GM12865 (cell line): ENCODE data around the gene RETREG1.

Experiments
- DNase-seq: peaks from one replicate; pipeline ENCODE4 v3.0.0; 2010; ENCODE audit warnings: low read depth
- H3K4me3 ChIP-seq: 2 replicates; pipeline ENCODE4 v1.5.1; 2011; ENCODE audit warnings: mild to moderate bottlenecking, low read depth, low read length, control low read depth
- TF ChIP-seq, protein P1 (sequence below): IDR thresholded peaks from 2 replicates; pipeline ENCODE4 v1.5.1; 2011; ENCODE audit warnings: low read length, control low read depth, low read depth, inconsistent platforms; ENCODE audit not compliant: insufficient read depth; ENCODE audit errors: missing control alignments

The RETREG1 gene

DNA sequence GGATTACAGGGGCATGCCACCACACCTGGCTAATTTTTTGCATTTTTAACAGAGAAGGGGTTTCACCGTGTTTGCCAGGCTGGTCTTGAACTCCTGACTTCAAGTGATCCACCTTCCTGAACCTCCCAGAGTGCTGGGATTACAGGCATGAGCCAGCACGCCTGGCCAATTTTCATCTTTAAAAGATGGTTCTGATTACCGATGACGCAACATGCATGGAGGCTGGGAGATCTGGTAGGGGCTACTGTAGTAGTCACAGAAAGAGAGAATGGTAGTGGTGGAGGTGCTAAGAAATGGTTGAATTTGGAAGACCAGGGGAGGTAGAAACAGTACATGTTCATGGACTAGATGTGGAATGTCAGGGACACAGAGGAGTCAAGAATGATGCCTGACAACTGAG is 22.4 kb upstream of the RETREG1 start:
- DNase-seq: no peak
- H3K4me3 ChIP-seq: no peak overlapping the region
- TF ChIP-seq, protein P1, sequence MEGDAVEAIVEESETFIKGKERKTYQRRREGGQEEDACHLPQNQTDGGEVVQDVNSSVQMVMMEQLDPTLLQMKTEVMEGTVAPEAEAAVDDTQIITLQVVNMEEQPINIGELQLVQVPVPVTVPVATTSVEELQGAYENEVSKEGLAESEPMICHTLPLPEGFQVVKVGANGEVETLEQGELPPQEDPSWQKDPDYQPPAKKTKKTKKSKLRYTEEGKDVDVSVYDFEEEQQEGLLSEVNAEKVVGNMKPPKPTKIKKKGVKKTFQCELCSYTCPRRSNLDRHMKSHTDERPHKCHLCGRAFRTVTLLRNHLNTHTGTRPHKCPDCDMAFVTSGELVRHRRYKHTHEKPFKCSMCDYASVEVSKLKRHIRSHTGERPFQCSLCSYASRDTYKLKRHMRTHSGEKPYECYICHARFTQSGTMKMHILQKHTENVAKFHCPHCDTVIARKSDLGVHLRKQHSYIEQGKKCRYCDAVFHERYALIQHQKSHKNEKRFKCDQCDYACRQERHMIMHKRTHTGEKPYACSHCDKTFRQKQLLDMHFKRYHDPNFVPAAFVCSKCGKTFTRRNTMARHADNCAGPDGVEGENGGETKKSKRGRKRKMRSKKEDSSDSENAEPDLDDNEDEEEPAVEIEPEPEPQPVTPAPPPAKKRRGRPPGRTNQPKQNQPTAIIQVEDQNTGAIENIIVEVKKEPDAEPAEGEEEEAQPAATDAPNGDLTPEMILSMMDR: no peak

DNA sequence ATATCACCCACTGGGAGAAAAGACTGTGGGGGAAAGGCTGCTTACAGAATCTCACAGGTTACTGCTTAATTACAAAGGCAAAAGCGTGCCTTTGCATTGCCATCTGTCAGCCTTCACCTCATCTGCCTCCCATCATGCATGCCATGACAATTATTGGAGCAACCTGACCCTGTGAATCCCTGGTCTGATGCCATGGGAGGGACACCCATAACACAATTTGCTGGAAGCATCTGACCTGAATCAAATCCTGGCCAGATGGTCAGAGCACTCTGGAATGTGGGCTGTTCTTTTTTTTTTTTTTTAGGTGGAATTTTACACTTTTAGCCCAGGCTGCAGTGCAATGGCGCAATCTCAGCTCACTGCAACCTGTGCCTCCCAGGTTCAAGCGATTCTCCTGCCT is 11.6 kb upstream of the RETREG1 start:
- DNase-seq: no peak
- TF ChIP-seq, protein P1: no peak

DNA sequence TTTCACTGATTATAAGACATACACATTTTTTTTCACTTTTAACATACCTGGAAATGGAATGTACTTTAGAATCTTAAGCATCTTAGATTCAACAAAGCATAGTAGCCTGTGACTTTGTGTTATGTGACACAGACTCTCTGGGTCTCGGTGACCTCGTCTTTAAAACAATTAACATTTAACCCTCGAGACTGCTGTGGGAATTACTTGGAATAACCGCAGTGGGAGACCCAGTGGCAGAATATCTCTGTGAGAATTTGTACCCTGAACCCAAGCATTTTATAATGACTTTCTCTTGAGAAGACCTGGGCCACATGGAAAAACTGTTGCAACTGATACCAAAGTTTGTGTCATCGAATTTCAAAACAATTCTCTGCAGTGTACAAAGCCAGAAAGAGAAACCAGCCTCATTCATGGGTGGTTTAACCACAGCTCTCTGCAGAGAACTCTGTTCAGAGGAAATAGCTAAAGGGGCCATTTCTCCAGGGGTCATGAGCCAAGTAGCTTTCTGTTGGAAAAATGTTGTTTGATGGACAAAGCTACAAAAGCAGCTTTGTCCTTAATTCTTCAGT is 10.0 kb upstream of the RETREG1 start:
- peak; percentile 18 for DNase-seq
- H3K4me3 ChIP-seq: no peak overlapping the region
- TF ChIP-seq, protein P1: no peak

More for the DNA sequence above, 11.6 kb upstream of the RETREG1 start:
- H3K4me3 ChIP-seq: no peak overlapping the region

DNA sequence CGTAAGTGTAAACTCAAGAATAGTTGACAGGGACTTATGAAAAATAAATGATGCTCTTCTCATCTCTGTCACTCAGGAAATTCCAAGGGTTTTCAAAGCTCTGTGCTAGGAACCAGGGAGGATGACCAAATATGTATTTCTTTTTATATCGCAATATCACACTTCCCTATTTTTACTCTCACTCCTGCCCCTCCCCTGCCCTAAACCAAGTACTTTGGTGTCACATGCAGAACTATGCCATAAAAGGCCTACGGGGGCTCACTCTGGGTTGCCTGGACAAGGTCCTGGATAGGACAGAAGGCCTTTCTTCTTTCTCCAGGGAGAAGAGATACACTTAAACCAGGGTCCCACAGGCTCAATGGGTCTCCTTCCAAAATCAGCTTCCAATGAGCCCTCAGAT is 8.3 kb upstream of the RETREG1 start:
- no peak overlapping the region for H3K4me3 ChIP-seq
- TF ChIP-seq, protein P1: no peak
- DNase-seq: no peak

DNA sequence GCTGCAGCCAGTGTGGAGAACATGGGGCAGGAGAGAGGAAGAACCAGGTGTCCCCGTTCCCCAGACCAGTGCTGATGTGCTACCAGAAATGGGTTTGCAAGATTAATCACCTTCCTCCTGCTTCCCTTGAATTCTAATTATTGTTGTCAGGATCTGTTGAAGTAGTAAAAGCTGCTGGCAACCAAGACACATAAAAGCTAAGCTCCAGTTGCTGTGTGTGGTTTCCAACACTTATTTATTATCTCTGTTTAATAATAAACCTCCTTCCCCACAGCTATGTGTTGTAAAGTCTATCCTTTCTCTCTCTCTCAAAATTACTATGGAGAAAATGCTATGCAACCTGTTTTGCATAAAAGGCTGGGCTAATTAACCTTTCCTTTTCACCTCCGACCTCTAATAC is 2.3 kb upstream of the RETREG1 start:
- DNase-seq: no peak
- TF ChIP-seq, protein P1: no peak
- no peak overlapping the region for H3K4me3 ChIP-seq

DNA sequence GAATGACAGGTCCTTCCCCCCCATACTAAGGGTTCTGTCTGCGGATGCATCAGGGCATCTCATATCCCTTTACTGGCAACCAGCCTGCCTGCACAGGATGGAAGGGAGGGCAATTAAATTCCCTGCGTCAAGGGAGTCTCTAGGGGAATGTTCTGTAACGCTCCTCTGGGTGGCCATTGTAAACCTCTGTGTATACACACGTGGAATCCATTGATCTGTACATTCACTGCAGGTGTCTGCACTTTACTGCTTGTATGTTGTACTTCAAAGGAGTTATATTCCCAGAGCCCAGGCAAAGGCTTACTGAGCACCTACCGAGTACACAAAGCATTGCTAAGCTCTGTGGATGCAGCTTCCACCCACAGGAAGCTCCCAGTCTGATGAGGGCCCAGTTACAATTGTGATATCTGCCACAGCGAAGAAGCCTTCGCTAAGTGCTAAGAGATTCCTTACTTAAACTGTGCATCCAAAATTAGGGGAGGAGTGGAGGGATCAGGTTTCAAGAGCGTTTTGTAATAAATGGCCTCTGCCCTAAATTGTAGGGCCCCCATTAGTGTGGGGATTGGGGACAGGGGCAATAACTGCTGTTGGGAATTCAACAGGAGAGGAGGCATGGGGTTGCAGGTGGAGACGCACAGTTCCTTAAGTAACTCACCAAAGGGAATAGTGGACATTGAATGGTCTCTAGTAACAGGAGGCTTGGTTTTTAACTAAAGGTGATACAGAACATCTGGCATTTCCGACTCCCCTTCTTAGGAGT is 1.5 kb upstream of the RETREG1 start:
- H3K4me3 ChIP-seq: no peak overlapping the region
- DNase-seq: no peak
- TF ChIP-seq, protein P1: no peak
